SK-N-SH (cell line): ENCODE measurements around the gene HNRNPH1. TPM values are rescaled to one million over a fixed set of nuclear protein-coding genes. Genes with fewer than 3 reads are reported as not detected.

Experiments
- CTCF ChIA-PET: fragments of 300-600, 350-600 bp; formaldehyde crosslinking; extraction: SDS; loops from one replicate; lab custom pipeline; 2021; lab: Yijun Ruan, JAX
- POLR2A ChIA-PET: fragments of 350-600 bp; sonication (Branson Sonifier 250); formaldehyde crosslinking; extraction: SDS; loops from one replicate; lab custom pipeline; 2020; ENCODE audit warnings: antibody characterized with exemption, inconsistent platforms; lab: Yijun Ruan, JAX
- DNase-seq: peaks from one replicate; pipeline ENCODE4 v3.0.0; 2012
- H2AFZ ChIP-seq: fragments of 200-600 bp; sonication (generic); 2 replicates; pipeline ENCODE4 v1.8.1; 2016; ENCODE audit warnings: antibody characterized with exemption, mild to moderate bottlenecking, low read depth
- H3F3A ChIP-seq: fragments of 200-600 bp; sonication (generic); replicated peaks from 2 replicates; pipeline ENCODE3; 2016; ENCODE audit warnings: antibody characterized with exemption, mild to moderate bottlenecking; ENCODE audit not compliant: insufficient read depth
- H3K27ac ChIP-seq, 2 experiments: fragments of 200-500 bp in 1 of 2; fragments of 200-600 bp in 1 of 2; sonication (Bioruptor generic) in 1 of 2; sonication (generic), shearing (Covaris generic) in 1 of 2; 2 replicates each; pipeline versions ENCODE4 v1.5.1 to v1.6.1; 2014 to 2016; ENCODE audit warnings: low read depth in 2 of 2, inconsistent platforms in 1 of 2, low read length in 1 of 2, mild to moderate bottlenecking in 1 of 2, mixed read lengths in 1 of 2
- H3K27me3 ChIP-seq: fragments of 200-600 bp; sonication (generic), shearing (Covaris generic); 2 replicates; pipeline ENCODE4 v1.6.1; 2016; ENCODE audit warnings: mixed run types; ENCODE audit not compliant: insufficient read depth
- H3K36me3 ChIP-seq, 2 experiments: fragments of 200-500 bp in 1 of 2; fragments of 200-600 bp in 1 of 2; sonication (Bioruptor generic) in 1 of 2; sonication (generic) in 1 of 2; replicated peaks in 1 of 2; 2 replicates each; pipeline versions ENCODE3 to v1.5.1; 2014 to 2016; ENCODE audit warnings: low read length in 1 of 2, mild to moderate bottlenecking in 1 of 2; ENCODE audit not compliant: insufficient read depth in 2 of 2, control insufficient read depth in 1 of 2
- H3K4me1 ChIP-seq, 2 experiments: fragments of 200-500 bp in 1 of 2; fragments of 200-600 bp in 1 of 2; sonication (Bioruptor generic) in 1 of 2; sonication (generic), shearing (Covaris generic) in 1 of 2; 2 replicates each; pipeline versions ENCODE4 v1.5.1 to v1.6.1; 2014 to 2016; ENCODE audit warnings: low read depth in 1 of 2, low read length in 1 of 2, mixed run types in 1 of 2; ENCODE audit not compliant: insufficient read depth in 2 of 2, control insufficient read depth in 1 of 2
- H3K4me2 ChIP-seq: fragments of 200-600 bp; sonication (generic), shearing (Covaris generic); 2 replicates; pipeline ENCODE4 v1.6.1; 2017; ENCODE audit warnings: mixed run types
- H3K4me3 ChIP-seq, 2 experiments: fragments of 200-500 bp in 1 of 2; fragments of 200-600 bp in 1 of 2; sonication (Bioruptor generic) in 1 of 2; sonication (generic), shearing (Covaris generic) in 1 of 2; 2 replicates each; pipeline versions ENCODE4 v1.5.1 to v1.8.1; 2014 to 2016; ENCODE audit warnings: low read depth in 2 of 2, inconsistent platforms in 1 of 2, low read length in 1 of 2, mild to moderate bottlenecking in 1 of 2, mixed read lengths in 1 of 2, moderate library complexity in 1 of 2
- H3K79me2 ChIP-seq: fragments of 200-600 bp; sonication (generic); 2 replicates; pipeline ENCODE4 v1.8.1; 2017; ENCODE audit warnings: mild to moderate bottlenecking; ENCODE audit not compliant: insufficient read depth
- H3K9ac ChIP-seq: fragments of 200-600 bp; sonication (generic); 2 replicates; pipeline ENCODE4 v1.6.1; 2017; ENCODE audit warnings: mixed run types
- H3K9me2 ChIP-seq: fragments of 200-600 bp; sonication (generic); 2 replicates; pipeline ENCODE4 v1.6.1; 2017; ENCODE audit warnings: mixed run types
- H3K9me3 ChIP-seq: fragments of 200-600 bp; sonication (generic); 2 replicates; pipeline ENCODE4 v1.6.1; 2017; ENCODE audit warnings: mixed run types, mild to moderate bottlenecking, moderate library complexity
- H4K20me1 ChIP-seq: fragments of 200-600 bp; sonication (generic); 2 replicates; pipeline ENCODE4 v1.6.1; 2017; ENCODE audit warnings: mild to moderate bottlenecking, mixed run types; ENCODE audit not compliant: insufficient read depth
- CHD2 ChIP-seq: fragments of 150-350 bp; IDR thresholded peaks from 2 replicates; pipeline ENCODE4 v1.6.1; 2018; ENCODE audit warnings: low read length; ENCODE audit not compliant: partially characterized antibody
- CTCF ChIP-seq: fragments of 200-600 bp; sonication (generic); IDR thresholded peaks from 2 replicates; pipeline ENCODE4 v1.6.1; 2017; ENCODE audit warnings: antibody characterized with exemption, mild to moderate bottlenecking, moderate library complexity
- ELF1 ChIP-seq: IDR thresholded peaks from 2 replicates; pipeline ENCODE4 v1.4.0; 2012
- FOSL2 ChIP-seq: IDR thresholded peaks from 2 replicates; pipeline ENCODE4 v1.4.0; 2012; ENCODE audit warnings: low read depth, mild to moderate bottlenecking, moderate library complexity, borderline replicate concordance
- FOXJ3 ChIP-seq: sonication (generic); formaldehyde crosslinking; IDR thresholded peaks from 2 replicates; pipeline ENCODE4 v1.5.1; 2020; ENCODE audit warnings: mild to moderate bottlenecking, missing genetic modification reagents
- JUND ChIP-seq: IDR thresholded peaks from 2 replicates; pipeline ENCODE4 v1.4.0; 2012
- MEF2A ChIP-seq: IDR thresholded peaks from 2 replicates; pipeline ENCODE4 v1.4.0; 2012; ENCODE audit warnings: low read depth, borderline replicate concordance
- PBX3 ChIP-seq: IDR thresholded peaks from 2 replicates; pipeline ENCODE4; 2012
- POLR2AphosphoS5 ChIP-seq: IDR thresholded peaks from 2 replicates; pipeline ENCODE4 v1.6.1; 2012; ENCODE audit warnings: low read depth, low read length
- RCOR1 ChIP-seq: fragments of 150-350 bp; IDR thresholded peaks from 2 replicates; pipeline ENCODE4 v1.6.1; 2017; ENCODE audit warnings: antibody characterized with exemption, low read length
- REST ChIP-seq: IDR thresholded peaks from 2 replicates; pipeline ENCODE4 v1.6.1; 2012; ENCODE audit warnings: mild to moderate bottlenecking, low read depth, low read length, moderate library complexity
- TAF1 ChIP-seq: IDR thresholded peaks from 2 replicates; pipeline ENCODE4 v1.6.1; 2012; ENCODE audit warnings: low read depth, mild to moderate bottlenecking, low read length, moderate library complexity, borderline replicate concordance
- USF1 ChIP-seq: IDR thresholded peaks from 2 replicates; pipeline ENCODE4 v1.4.0; 2012; ENCODE audit warnings: low read depth, borderline replicate concordance
- YY1 ChIP-seq: IDR thresholded peaks from 2 replicates; pipeline ENCODE4 v1.4.0; 2012; ENCODE audit warnings: low read depth, mild to moderate bottlenecking
- WGBS: methylation state at CpG from one replicate; pipeline ENCODE4 v1.1.6; 2017; ENCODE audit warnings: low lambda C conversion rate; 5-methylcytosine and 5-hydroxymethylcytosine counted together
- polyA plus RNA-seq, 3 experiments: library from polyadenylated mRNA; depleted of rRNA; stranded (reverse); fragments of >200 nt; gene quantifications; 2 replicates each; pipeline ENCODE4 v1.2.3, GENCODE V29; 2012

The HNRNPH1 gene
- polyA plus RNA-seq, 1 of the 3 experiments (the other 2 are of a cell fraction) = 192 TPM

- ChIA-PET CTCF (interaction anchor here (1.0 kb wide), 1 partner anchor 52 kb away, joined by 3 read pairs; no protein-coding TSS in a partner anchor), POLR2A (interaction anchor here (1.1 kb wide), 1 partner anchor 10 kb away, joined by 5 read pairs; no protein-coding TSS in a partner anchor)
- Histone ChIP-seq H3K9ac (no peak overlapping the region), H3K9me2 (no peaks in the 10 kb centered on the region), H4K20me1 (peaks cover 97% of the 10 kb centered on the region), H3K9me3 (no peaks in the 10 kb centered on the region), H3K4me3 (no peak overlapping the region), H3K4me1 (peaks cover 9 to 23% of the 10 kb centered on the region in 2 experiments), H3K4me2 (no peak overlapping the region), H3K27ac (peak overlapping the region in 1 of 2 experiments; percentile 19; a peak in 2 of 4 replicates), H3K79me2 (peaks cover 90% of the 10 kb centered on the region), H3K36me3 (peaks cover 88 to 94% of the 10 kb centered on the region in 2 experiments), H2AFZ (no peak overlapping the region), H3K27me3 (no peaks in the 10 kb centered on the region), H3F3A (peaks cover 90% of the 10 kb centered on the region)
- TF ChIP-seq TAF1 = no peak
- TF ChIP-seq REST = no peak
- no peak for TF ChIP-seq POLR2AphosphoS5
- TF ChIP-seq ELF1 = no peak
- TF ChIP-seq CTCF = no peak
- TF ChIP-seq FOSL2 = no peak
- no peak for TF ChIP-seq FOXJ3
- no peak for TF ChIP-seq JUND
- TF ChIP-seq MEF2A = no peak
- no peak for TF ChIP-seq PBX3
- no peak for TF ChIP-seq CHD2
- no peak for TF ChIP-seq YY1
- TF ChIP-seq USF1 = no peak
- TF ChIP-seq RCOR1 = no peak
- no peak for DNase-seq
- WGBS = 84% methylated on average over 9 of the region's 9 CpGs
These were observed 7.4 kb downstream of the HNRNPH1 start for GRCh38 chr5:179616002-179616594.
